Muscle of back (tissue), 11 donors: ENCODE data around the gene SORCS1. TPM values are rescaled to one million over a fixed set of nuclear protein-coding genes. Genes with fewer than 3 reads are reported as not detected.

Experiments used
- DNase-seq, 3 donors: peaks; one replicate each; pipeline versions ENCODE4 v3.0.0 to v3.0.0-alpha.2; 2013
- polyA plus RNA-seq, 10 donors: library from polyadenylated mRNA; unstranded; fragments of 120-200 nt; gene quantifications; one replicate each; pipeline ENCODE4 v1.2.1, GENCODE V29; 2013; ENCODE audit not compliant: insufficient read length in 10 of 10

Gene SORCS1
- polyA plus RNA-seq, 10 donors = 2.5 to 5.7 (median 4.0) TPM

- DNase-seq = no peak
Observed at GRCh38 chr10:106551501-106552062, 612.9 kb downstream of the SORCS1 start.

GRCh38 chr10:106548832-106549231 is 615.7 kb downstream of the SORCS1 start:
- DNase-seq = no peak

- no peak for DNase-seq
Observed at GRCh38 chr10:106547047-106547635, 617.4 kb downstream of the SORCS1 start.

GRCh38 chr10:106542461-106542860 is 622.0 kb downstream of the SORCS1 start:
- DNase-seq = no peak

- DNase-seq = no peak
Observed at GRCh38 chr10:106540645-106541044, 623.9 kb downstream of the SORCS1 start.

GRCh38 chr10:106537866-106538265 is 626.6 kb downstream of the SORCS1 start:
- DNase-seq = no peak

- no peak for DNase-seq
Observed at GRCh38 chr10:106535304-106535953, 629.1 kb downstream of the SORCS1 start.

- no peak for DNase-seq
Observed at GRCh38 chr10:106534441-106534840, 630.1 kb downstream of the SORCS1 start.

GRCh38 chr10:106528702-106529101 is 635.8 kb downstream of the SORCS1 start:
- DNase-seq = no peak

- DNase-seq = no peak
Observed at GRCh38 chr10:106525835-106526234, 638.7 kb downstream of the SORCS1 start.
